Osteoblast (primary cell): ENCODE measurements around the gene ZCCHC24. TPM values are rescaled to one million over a fixed set of nuclear protein-coding genes. Genes with fewer than 3 reads are reported as not detected.

Experiments used
- DNase-seq: peaks from one replicate; pipeline ENCODE4 v3.0.0; 2011; ENCODE audit warnings: low spot score, mixed read lengths; ENCODE audit not compliant: insufficient read length; ENCODE audit errors: missing footprints
- H2AFZ ChIP-seq: 2 replicates; pipeline ENCODE4 v1.6.0; 2011; ENCODE audit warnings: mild to moderate bottlenecking, low read length
- H3K27ac ChIP-seq: 2 replicates; pipeline ENCODE4 v1.5.1; 2011; ENCODE audit warnings: mild to moderate bottlenecking, low read depth, low read length, moderate library complexity
- H3K27me3 ChIP-seq: 2 replicates; pipeline ENCODE4 v1.6.0; 2012; ENCODE audit warnings: mild to moderate bottlenecking, control low read depth, inconsistent platforms, low read length, moderate library complexity; ENCODE audit not compliant: insufficient read depth
- H3K36me3 ChIP-seq: 2 replicates; pipeline ENCODE4 v1.5.1; 2011; ENCODE audit warnings: mild to moderate bottlenecking, low read length, control low read depth, moderate library complexity; ENCODE audit not compliant: insufficient read depth
- H3K4me1 ChIP-seq: 2 replicates; pipeline ENCODE4 v1.5.1; 2011; ENCODE audit warnings: mild to moderate bottlenecking, low read length, control low read depth, moderate library complexity; ENCODE audit not compliant: insufficient read depth
- H3K4me2 ChIP-seq: 2 replicates; pipeline ENCODE4 v1.6.0; 2011; ENCODE audit warnings: mild to moderate bottlenecking, low read length; ENCODE audit not compliant: insufficient read depth
- H3K4me3 ChIP-seq: fragments of 200-600 bp; sonication (generic); 3 replicates; pipeline ENCODE4 v1.5.1; 2012; ENCODE audit warnings: mild to moderate bottlenecking, low read length, inconsistent platforms; ENCODE audit not compliant: insufficient read depth
- H3K79me2 ChIP-seq: 2 replicates; pipeline ENCODE4 v1.6.0; 2012; ENCODE audit warnings: mild to moderate bottlenecking, low read length, control low read depth, inconsistent platforms; ENCODE audit not compliant: insufficient read depth
- H3K9me3 ChIP-seq: 2 replicates; pipeline ENCODE4 v1.5.1; 2011; ENCODE audit warnings: low read depth, low read length, control low read depth
- H4K20me1 ChIP-seq: 2 replicates; pipeline ENCODE4 v1.6.0; 2012; ENCODE audit warnings: mild to moderate bottlenecking, low read length, control low read depth; ENCODE audit not compliant: insufficient read depth
- CTCF ChIP-seq: IDR thresholded peaks from 2 replicates; pipeline ENCODE4 v1.5.1; 2011; ENCODE audit warnings: mild to moderate bottlenecking, low read depth, low read length, moderate library complexity; ENCODE audit errors: extremely low read depth
- total RNA-seq: library from RNA; depleted of rRNA; stranded (reverse); fragments of >200 nt; gene quantifications from 2 replicates; pipeline ENCODE4 v1.2.3, GENCODE V29; 2012

Gene ZCCHC24
- total RNA-seq, 1 donor: 48.5 TPM

GRCh38 chr10:79463578-79464496 is 18.4 kb upstream of the ZCCHC24 start:
- no peak overlapping the region for H3K27ac ChIP-seq
- DNase-seq: peak; percentile 93

GRCh38 chr10:79460687-79461086 is 15.3 kb upstream of the ZCCHC24 start:
- Histone ChIP-seq H3K36me3 (no peaks in the 10 kb centered on the region), H4K20me1 (no peaks in the 10 kb centered on the region), H3K4me2 (no peak overlapping the region), H3K27ac (no peak overlapping the region), H3K4me3 (no peak overlapping the region), H3K9me3 (no peaks in the 10 kb centered on the region), H3K79me2 (no peaks in the 10 kb centered on the region), H2AFZ (no peak overlapping the region), H3K4me1 (peaks cover 14% of the 10 kb centered on the region), H3K27me3 (peaks cover 16% of the 10 kb centered on the region)
- TF ChIP-seq CTCF: no peak
- no peak for DNase-seq

More at GRCh38 chr10:79463578-79464496, 18.4 kb upstream of the ZCCHC24 start:
- H3K27me3 ChIP-seq: peaks cover 13% of the 10 kb centered on the region
- H3K79me2 ChIP-seq: no peaks in the 10 kb centered on the region
- peak overlapping the region; percentile 62 for H3K4me2 ChIP-seq
- H3K36me3 ChIP-seq: no peaks in the 10 kb centered on the region
- H3K4me3 ChIP-seq: no peak overlapping the region
- H4K20me1 ChIP-seq: no peaks in the 10 kb centered on the region
- peaks cover 21% of the 10 kb centered on the region for H3K4me1 ChIP-seq
- no peaks in the 10 kb centered on the region for H3K9me3 ChIP-seq
- no peak overlapping the region for H2AFZ ChIP-seq
- no peak for TF ChIP-seq CTCF

- no peak for TF ChIP-seq CTCF
- H3K4me1 ChIP-seq: peaks cover 14% of the 10 kb centered on the region
- DNase-seq: no peak
- no peaks in the 10 kb centered on the region for H3K9me3 ChIP-seq
- no peak overlapping the region for H3K4me2 ChIP-seq
- H3K4me3 ChIP-seq: no peak overlapping the region
- no peak overlapping the region for H3K27ac ChIP-seq
- peaks cover 16% of the 10 kb centered on the region for H3K27me3 ChIP-seq
- H4K20me1 ChIP-seq: no peaks in the 10 kb centered on the region
- H3K36me3 ChIP-seq: no peaks in the 10 kb centered on the region
- no peaks in the 10 kb centered on the region for H3K79me2 ChIP-seq
- H2AFZ ChIP-seq: no peak overlapping the region
Observed at GRCh38 chr10:79459243-79459642, 13.8 kb upstream of the ZCCHC24 start.

- H3K27ac ChIP-seq: no peak overlapping the region
- H3K79me2 ChIP-seq: no peaks in the 10 kb centered on the region
- no peaks in the 10 kb centered on the region for H3K36me3 ChIP-seq
- H3K4me3 ChIP-seq: no peak overlapping the region
- H3K9me3 ChIP-seq: no peaks in the 10 kb centered on the region
- no peak overlapping the region for H3K4me2 ChIP-seq
- H3K4me1 ChIP-seq: peaks cover 14% of the 10 kb centered on the region
- H3K27me3 ChIP-seq: peaks cover 16% of the 10 kb centered on the region
- no peak for TF ChIP-seq CTCF
- DNase-seq: no peak
- H2AFZ ChIP-seq: no peak overlapping the region
- no peaks in the 10 kb centered on the region for H4K20me1 ChIP-seq
Observed at GRCh38 chr10:79458483-79458882, 13.1 kb upstream of the ZCCHC24 start.
